ENCODE data around the gene SETBP1.

DNA sequence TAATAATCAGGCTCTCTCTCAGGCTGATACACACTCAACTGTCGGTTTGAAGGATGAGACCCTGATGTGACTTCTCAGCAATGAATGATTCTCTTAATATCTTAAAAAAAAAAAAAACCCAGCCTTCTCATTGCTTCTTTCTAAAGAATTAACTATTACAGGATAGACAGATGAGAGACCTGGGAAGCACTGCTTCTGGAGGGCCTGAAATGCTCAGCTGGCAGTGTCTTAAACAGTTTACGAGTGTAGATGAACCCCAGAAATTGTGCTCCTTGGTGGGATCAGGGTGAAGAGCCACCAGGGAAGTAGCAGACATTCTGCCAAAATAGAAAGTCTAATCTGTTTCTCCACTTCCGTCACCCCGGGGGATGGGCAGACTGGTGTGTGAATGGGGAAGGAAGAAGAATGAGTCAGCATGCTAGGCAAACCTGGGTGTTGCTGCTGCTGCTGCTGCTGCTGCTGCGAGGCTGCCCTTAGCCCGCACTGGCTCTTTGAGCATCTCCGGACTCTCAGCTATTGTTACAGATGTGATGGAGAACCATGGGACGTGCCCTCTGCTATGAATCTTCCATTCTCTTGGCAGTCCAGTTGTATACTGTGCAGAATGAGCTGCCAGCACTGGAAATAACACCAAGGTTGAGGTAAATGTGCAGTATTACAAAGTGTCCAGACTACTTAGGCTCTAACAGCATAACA lies 158.4 kb downstream of the SETBP1 start:
- TF ChIP-seq, protein P1, sequence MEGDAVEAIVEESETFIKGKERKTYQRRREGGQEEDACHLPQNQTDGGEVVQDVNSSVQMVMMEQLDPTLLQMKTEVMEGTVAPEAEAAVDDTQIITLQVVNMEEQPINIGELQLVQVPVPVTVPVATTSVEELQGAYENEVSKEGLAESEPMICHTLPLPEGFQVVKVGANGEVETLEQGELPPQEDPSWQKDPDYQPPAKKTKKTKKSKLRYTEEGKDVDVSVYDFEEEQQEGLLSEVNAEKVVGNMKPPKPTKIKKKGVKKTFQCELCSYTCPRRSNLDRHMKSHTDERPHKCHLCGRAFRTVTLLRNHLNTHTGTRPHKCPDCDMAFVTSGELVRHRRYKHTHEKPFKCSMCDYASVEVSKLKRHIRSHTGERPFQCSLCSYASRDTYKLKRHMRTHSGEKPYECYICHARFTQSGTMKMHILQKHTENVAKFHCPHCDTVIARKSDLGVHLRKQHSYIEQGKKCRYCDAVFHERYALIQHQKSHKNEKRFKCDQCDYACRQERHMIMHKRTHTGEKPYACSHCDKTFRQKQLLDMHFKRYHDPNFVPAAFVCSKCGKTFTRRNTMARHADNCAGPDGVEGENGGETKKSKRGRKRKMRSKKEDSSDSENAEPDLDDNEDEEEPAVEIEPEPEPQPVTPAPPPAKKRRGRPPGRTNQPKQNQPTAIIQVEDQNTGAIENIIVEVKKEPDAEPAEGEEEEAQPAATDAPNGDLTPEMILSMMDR (IDR thresholded peaks at IDR 0.05; ENCODE audit: insufficient read depth, low read depth, low read length): no peak
- no peak for TF ChIP-seq EZH2 (IDR thresholded peaks at IDR 0.05; ENCODE audit: insufficient read depth, low read length)

Data from astrocyte (in vitro differentiated cells and primary cell).